Measurements from ENCODE around the gene NGLY1. TPM values are rescaled to one million over a fixed set of nuclear protein-coding genes. Genes with fewer than 3 reads are reported as not detected.

NGLY1 gene
- total RNA-seq, 2 donors from 2014 or later, result 20.2 to 21.8 TPM

- H3K9me3 ChIP-seq, result no peaks in the 10 kb centered on the region
- no peak for DNase-seq (ENCODE audit: low spot score)
Measured at GRCh38 chr3:25821746-25822573, 38.7 kb upstream of the NGLY1 start.

GRCh38 chr3:25820816-25821486 lies 37.7 kb upstream of the NGLY1 start:
- no peaks in the 10 kb centered on the region for H3K36me3 ChIP-seq
- H3K9me3 ChIP-seq, result peaks cover 0 to 2% of the 10 kb centered on the region in 2 donors
- TF ChIP-seq CTCF (IDR thresholded peaks at IDR 0.05), result no peak
- no peaks in the 10 kb centered on the region for H3K27me3 ChIP-seq
- DNase-seq (ENCODE audit: low spot score), result no peak
- no peak overlapping the region for H3K4me3 ChIP-seq
- no peaks in the 10 kb centered on the region for H3K4me1 ChIP-seq
- no peak overlapping the region for H3K27ac ChIP-seq

More at GRCh38 chr3:25821746-25822573, 38.7 kb upstream of the NGLY1 start:
- no peaks in the 10 kb centered on the region for H3K4me1 ChIP-seq
- no peak for TF ChIP-seq CTCF (IDR thresholded peaks at IDR 0.05)
- H3K27ac ChIP-seq, result no peak overlapping the region
- no peaks in the 10 kb centered on the region for H3K27me3 ChIP-seq
- H3K36me3 ChIP-seq, result no peaks in the 10 kb centered on the region
- H3K4me3 ChIP-seq, result no peak overlapping the region

GRCh38 chr3:25820366-25820765 lies 37.1 kb upstream of the NGLY1 start:
- Histone ChIP-seq H3K4me3 (no peak overlapping the region), H3K4me1 (no peaks in the 10 kb centered on the region), H3K27me3 (no peaks in the 10 kb centered on the region), H3K27ac (no peak overlapping the region), H3K9me3 (peaks cover 0 to 8% of the 10 kb centered on the region in 2 donors), H3K36me3 (no peaks in the 10 kb centered on the region)
- TF ChIP-seq CTCF (IDR thresholded peaks at IDR 0.05), result no peak
- no peak for DNase-seq (ENCODE audit: low spot score)

- H3K27ac ChIP-seq, result no peak overlapping the region
- H3K9me3 ChIP-seq, result peaks cover 0 to 18% of the 10 kb centered on the region in 2 donors
- H3K36me3 ChIP-seq, result no peaks in the 10 kb centered on the region
- no peaks in the 10 kb centered on the region for H3K27me3 ChIP-seq
- H3K4me1 ChIP-seq, result no peaks in the 10 kb centered on the region
- H3K4me3 ChIP-seq, result no peak overlapping the region
- DNase-seq (ENCODE audit: low spot score), result no peak
- no peak for TF ChIP-seq CTCF (IDR thresholded peaks at IDR 0.05)
Measured at GRCh38 chr3:25818335-25818734, 35.1 kb upstream of the NGLY1 start.

GRCh38 chr3:25817638-25818037 lies 34.4 kb upstream of the NGLY1 start:
- no peak overlapping the region for H3K4me3 ChIP-seq
- no peaks in the 10 kb centered on the region for H3K4me1 ChIP-seq
- H3K27ac ChIP-seq, result no peak overlapping the region
- TF ChIP-seq CTCF (IDR thresholded peaks at IDR 0.05), result no peak
- no peaks in the 10 kb centered on the region for H3K27me3 ChIP-seq
- peaks cover 0 to 18% of the 10 kb centered on the region in 2 donors for H3K9me3 ChIP-seq
- no peaks in the 10 kb centered on the region for H3K36me3 ChIP-seq
- DNase-seq (ENCODE audit: low spot score), result no peak

Measured in right atrium auricular region (tissue), 2 donors.